HEK293 (cell line): Measurements from ENCODE around the gene CELSR1.

Source experiments
- CTCF ChIA-PET: fragments of 350-600 bp; formaldehyde crosslinking; extraction: SDS; loops from one replicate; lab custom pipeline; 2021; ENCODE audit warnings: antibody characterized with exemption; lab: Yijun Ruan, JAX
- POLR2A ChIA-PET: fragments of 300-600 bp; formaldehyde crosslinking; extraction: SDS; loops from one replicate; lab custom pipeline; 2020; ENCODE audit warnings: antibody characterized with exemption, inconsistent platforms; lab: Yijun Ruan, JAX
- H3K27ac ChIP-seq: fragments of 200-500 bp; sonication (Bioruptor generic); 2 replicates; pipeline ENCODE4 v1.5.1; 2014; ENCODE audit warnings: low read depth, low read length, control low read depth, inconsistent platforms; ENCODE audit errors: extremely low read depth
- H3K36me3 ChIP-seq, 2 experiments: fragments of 200-500 bp in 1 of 2; sonication (Bioruptor generic) in 1 of 2; 1 replicate in 1 of 2; 2 replicates in 1 of 2; pipeline ENCODE4 v1.5.1; 2014 to 2017; ENCODE audit warnings: inconsistent platforms in 2 of 2, low read length in 2 of 2; ENCODE audit not compliant: control insufficient read depth in 2 of 2, insufficient read depth in 1 of 2
- H3K4me1 ChIP-seq: fragments of 200-500 bp; sonication (Bioruptor generic); 2 replicates; pipeline ENCODE4 v1.5.1; 2014; ENCODE audit warnings: mild to moderate bottlenecking, low read length, inconsistent platforms; ENCODE audit not compliant: control insufficient read depth, insufficient read depth
- H3K4me3 ChIP-seq: 2 replicates; pipeline ENCODE4 v1.5.1; 2011; ENCODE audit warnings: low read depth, mild to moderate bottlenecking, control low read depth, low read length, moderate library complexity
- H3K9me3 ChIP-seq: fragments of 200-500 bp; sonication (Bioruptor generic); 2 replicates; pipeline ENCODE4 v1.5.1; 2014; ENCODE audit warnings: low read depth, low read length, inconsistent platforms; ENCODE audit not compliant: control insufficient read depth, insufficient read depth
- IKZF3 ChIP-seq: fragments of 450-650 bp; IDR thresholded peaks from 2 replicates; pipeline ENCODE4 v1.5.0; 2018; ENCODE audit warnings: missing biosample characterization, mild to moderate bottlenecking, missing genetic modification characterization, moderate library complexity
- KLF16 ChIP-seq: fragments of 450-650 bp; formaldehyde crosslinking; IDR thresholded peaks from 2 replicates; pipeline ENCODE4 v1.5.1; 2017; ENCODE audit warnings: missing biosample characterization, missing genetic modification characterization
- MEIS1 ChIP-seq: sonication (generic); formaldehyde crosslinking; IDR thresholded peaks from 2 replicates; pipeline ENCODE4 v1.8.1; 2022; ENCODE audit warnings: missing genetic modification reagents, mild to moderate bottlenecking, borderline replicate concordance
- PRDM1 ChIP-seq: fragments of 450-650 bp; formaldehyde crosslinking; IDR thresholded peaks from 2 replicates; pipeline ENCODE4; 2016; ENCODE audit warnings: missing biosample characterization, missing genetic modification characterization
- RBAK ChIP-seq: fragments of 450-650 bp; formaldehyde crosslinking; IDR thresholded peaks from 2 replicates; pipeline ENCODE4 v1.5.1; 2016; ENCODE audit warnings: missing biosample characterization, missing genetic modification characterization
- ZBTB1 ChIP-seq: fragments of 450-650 bp; formaldehyde crosslinking; IDR thresholded peaks from 2 replicates; pipeline ENCODE4 v1.5.1; 2016; ENCODE audit warnings: missing biosample characterization, missing genetic modification characterization
- ZNF169 ChIP-seq: fragments of 450-650 bp; formaldehyde crosslinking; IDR thresholded peaks from 2 replicates; pipeline ENCODE4 v1.5.1; 2016; ENCODE audit warnings: missing biosample characterization, missing genetic modification characterization
- ZNF23 ChIP-seq: fragments of 450-650 bp; formaldehyde crosslinking; IDR thresholded peaks from 2 replicates; pipeline ENCODE4 v1.5.1; 2016; ENCODE audit warnings: missing biosample characterization, missing genetic modification characterization, borderline replicate concordance
- ZNF280C ChIP-seq: fragments of 450-650 bp; formaldehyde crosslinking; IDR thresholded peaks from 2 replicates; pipeline ENCODE4 v1.5.1; 2016; ENCODE audit warnings: missing biosample characterization, missing genetic modification characterization
- ZNF324 ChIP-seq: fragments of 450-650 bp; formaldehyde crosslinking; IDR thresholded peaks from 2 replicates; pipeline ENCODE4 v1.5.1; 2016; ENCODE audit warnings: missing biosample characterization, missing genetic modification characterization
- ZNF350 ChIP-seq: fragments of 450-650 bp; formaldehyde crosslinking; IDR thresholded peaks from 2 replicates; pipeline ENCODE4 v1.5.0; 2017; ENCODE audit warnings: missing biosample characterization, mild to moderate bottlenecking, missing genetic modification characterization
- ZNF426 ChIP-seq: fragments of 450-650 bp; formaldehyde crosslinking; IDR thresholded peaks from 2 replicates; pipeline ENCODE4 v1.5.1; 2017; ENCODE audit warnings: missing biosample characterization, missing genetic modification characterization, mild to moderate bottlenecking, inconsistent platforms, moderate library complexity
- ZNF513 ChIP-seq: fragments of 450-650 bp; IDR thresholded peaks from 2 replicates; pipeline ENCODE4 v1.5.1; 2018; ENCODE audit warnings: missing biosample characterization, missing genetic modification characterization
- ZNF544 ChIP-seq: fragments of 450-650 bp; formaldehyde crosslinking; IDR thresholded peaks from 2 replicates; pipeline ENCODE4 v1.5.0; 2017; ENCODE audit warnings: missing biosample characterization, missing genetic modification characterization
- ZNF639 ChIP-seq: fragments of 450-650 bp; formaldehyde crosslinking; IDR thresholded peaks from 2 replicates; pipeline ENCODE4 v1.5.1; 2016; ENCODE audit warnings: missing biosample characterization, missing genetic modification characterization
- ZNF658 ChIP-seq: fragments of 450-650 bp; formaldehyde crosslinking; IDR thresholded peaks from 2 replicates; pipeline ENCODE4; 2016; ENCODE audit warnings: missing biosample characterization, missing genetic modification characterization
- ZNF747 ChIP-seq: fragments of 450-650 bp; formaldehyde crosslinking; IDR thresholded peaks from 2 replicates; pipeline ENCODE4 v1.5.1; 2016; ENCODE audit warnings: missing biosample characterization, missing genetic modification characterization
- ZSCAN30 ChIP-seq: fragments of 450-650 bp; IDR thresholded peaks from 2 replicates; pipeline ENCODE4 v1.5.1; 2018; ENCODE audit warnings: missing biosample characterization, mild to moderate bottlenecking, missing genetic modification characterization, moderate library complexity
- TF ChIP-seq, protein P1 (sequence below): fragments of 450-650 bp; formaldehyde crosslinking; IDR thresholded peaks from 2 replicates; pipeline ENCODE4 v1.5.1; 2016; ENCODE audit warnings: missing biosample characterization, missing genetic modification characterization

Gene CELSR1

DNA sequence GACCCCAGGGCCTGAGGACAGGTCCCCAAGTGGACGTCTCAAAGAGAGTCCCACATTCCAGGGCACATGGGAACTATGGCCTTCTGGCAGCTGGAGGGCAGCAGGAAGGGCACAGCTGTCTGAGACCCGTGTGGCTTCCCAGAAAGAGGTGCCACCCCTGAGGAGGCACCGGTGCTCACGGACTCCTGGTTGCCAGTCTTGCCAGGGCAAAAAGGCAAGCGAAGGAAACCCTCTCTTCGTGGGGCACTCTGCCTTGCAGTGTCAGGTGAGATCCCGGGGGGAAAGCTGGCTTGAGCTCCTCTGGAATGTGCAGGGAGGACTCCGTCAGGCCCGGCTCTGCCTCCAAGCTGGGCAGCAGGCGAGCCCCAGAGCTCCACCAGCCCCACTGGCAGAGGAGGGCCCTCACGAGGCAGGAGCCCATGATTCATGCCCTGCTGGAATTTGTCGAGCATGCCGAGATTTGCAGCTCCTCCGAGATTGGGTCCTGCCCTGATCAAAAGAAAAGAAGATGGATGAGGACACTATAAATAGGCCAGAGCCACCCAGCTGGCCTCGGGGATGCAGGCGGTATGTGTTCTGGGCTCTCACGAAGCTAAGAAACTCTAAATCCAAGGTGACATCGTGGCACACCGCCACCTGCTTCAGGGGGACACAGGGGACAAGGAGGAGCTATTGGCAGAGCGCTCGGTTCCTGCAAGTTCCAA lies 9.9 kb upstream of the CELSR1 start:
- POLR2A ChIA-PET: interaction anchor here (1.3 to 1.6 kb wide), 2 partner anchors 9 to 14 kb away, joined by 4 read pairs; no protein-coding TSS in a partner anchor
- Histone ChIP-seq H3K4me1 (no peaks in the 10 kb centered on the region), H3K27ac (no peak overlapping the region), H3K9me3 (no peaks in the 10 kb centered on the region), H3K36me3 (no peaks in the 10 kb centered on the region), H3K4me3 (no peak overlapping the region)
- TF ChIP-seq ZNF350 (tag by site-specific recombination): no peak
- TF ChIP-seq ZNF513: no peak
- no peak for TF ChIP-seq ZNF658 (tag by site-specific recombination)
- TF ChIP-seq ZNF169 (tag by site-specific recombination): no peak
- TF ChIP-seq, protein P1, sequence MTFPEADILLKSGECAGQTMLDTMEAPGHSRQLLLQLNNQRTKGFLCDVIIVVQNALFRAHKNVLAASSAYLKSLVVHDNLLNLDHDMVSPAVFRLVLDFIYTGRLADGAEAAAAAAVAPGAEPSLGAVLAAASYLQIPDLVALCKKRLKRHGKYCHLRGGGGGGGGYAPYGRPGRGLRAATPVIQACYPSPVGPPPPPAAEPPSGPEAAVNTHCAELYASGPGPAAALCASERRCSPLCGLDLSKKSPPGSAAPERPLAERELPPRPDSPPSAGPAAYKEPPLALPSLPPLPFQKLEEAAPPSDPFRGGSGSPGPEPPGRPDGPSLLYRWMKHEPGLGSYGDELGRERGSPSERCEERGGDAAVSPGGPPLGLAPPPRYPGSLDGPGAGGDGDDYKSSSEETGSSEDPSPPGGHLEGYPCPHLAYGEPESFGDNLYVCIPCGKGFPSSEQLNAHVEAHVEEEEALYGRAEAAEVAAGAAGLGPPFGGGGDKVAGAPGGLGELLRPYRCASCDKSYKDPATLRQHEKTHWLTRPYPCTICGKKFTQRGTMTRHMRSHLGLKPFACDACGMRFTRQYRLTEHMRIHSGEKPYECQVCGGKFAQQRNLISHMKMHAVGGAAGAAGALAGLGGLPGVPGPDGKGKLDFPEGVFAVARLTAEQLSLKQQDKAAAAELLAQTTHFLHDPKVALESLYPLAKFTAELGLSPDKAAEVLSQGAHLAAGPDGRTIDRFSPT (tag by site-specific recombination): no peak
- TF ChIP-seq ZNF280C (tag by site-specific recombination): no peak
- CTCF ChIA-PET: interaction anchor here (0.7 to 2.8 kb wide), 8 partner anchors 8 to 541 kb away, joined by 3 to 20 read pairs (median 4); no protein-coding TSS in a partner anchor

DNA sequence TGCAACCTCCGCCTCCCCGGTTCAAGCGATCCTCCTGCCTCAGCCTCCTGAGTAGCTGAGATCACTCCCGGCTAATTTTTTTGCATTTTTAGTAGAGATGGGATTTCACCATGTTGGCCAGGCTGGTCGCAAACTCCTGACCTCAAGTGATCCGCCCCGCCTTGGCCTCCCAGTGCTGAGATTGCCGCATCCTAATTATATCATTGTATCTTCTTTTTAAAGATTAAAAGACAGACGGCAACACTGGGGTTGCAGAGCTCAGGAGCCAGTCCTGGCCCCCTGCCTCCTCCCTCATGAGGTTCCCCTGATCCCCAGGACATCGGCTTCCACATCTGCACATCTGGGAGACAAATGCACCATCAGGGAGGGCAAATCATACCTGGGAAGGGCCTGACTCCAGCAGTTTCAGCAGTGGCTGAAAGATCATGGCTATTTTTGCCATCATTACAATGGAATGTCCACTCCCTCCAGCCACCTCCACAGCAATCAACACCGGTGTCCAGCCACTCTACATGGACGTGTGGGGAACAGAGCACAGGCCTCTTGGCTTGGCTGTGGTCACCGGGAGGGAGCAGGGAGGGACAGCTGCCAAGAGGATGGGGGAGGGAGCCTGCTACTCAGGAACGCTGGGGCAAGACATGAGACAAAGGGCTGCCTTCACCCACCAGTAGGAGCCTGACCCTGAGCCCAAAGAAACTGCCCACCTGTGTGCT lies 9.2 kb upstream of the CELSR1 start:
- no peaks in the 10 kb centered on the region for H3K9me3 ChIP-seq
- H3K4me3 ChIP-seq: no peak overlapping the region
- CTCF ChIA-PET: interaction anchor here (0.7 to 2.8 kb wide), 6 partner anchors 8 to 541 kb away, joined by 3 to 20 read pairs (median 4); no protein-coding TSS in a partner anchor
- TF ChIP-seq ZNF324 (no peak), ZBTB1 (tag by site-specific recombination) (no peak), ZNF639 (no peak), ZNF426 (tag by site-specific recombination) (no peak), ZNF544 (no peak), PRDM1 (no peak), MEIS1 (CRISPR knock-in tag) (no peak), IKZF3 (tag by site-specific recombination) (no peak), ZNF23 (tag by site-specific recombination) (no peak), KLF16 (tag by site-specific recombination) (no peak), RBAK (tag by site-specific recombination) (no peak), ZNF747 (no peak), ZSCAN30 (tag by site-specific recombination) (no peak)
- H3K36me3 ChIP-seq: no peaks in the 10 kb centered on the region
- H3K4me1 ChIP-seq: no peaks in the 10 kb centered on the region
- no peak overlapping the region for H3K27ac ChIP-seq
- POLR2A ChIA-PET: interaction anchor here (1.3 to 1.6 kb wide), 2 partner anchors 9 to 15 kb away, joined by 4 read pairs; no protein-coding TSS in a partner anchor
